ENCODE data around the gene ST6GALNAC6.

ST6GALNAC6 gene

GRCh38 chr9:127858041-127858512 lies 41.3 kb downstream of the ST6GALNAC6 start:
- H3K4me1 ChIP-seq (ENCODE audit: control insufficient read depth in 5 of 5, insufficient read depth in 5 of 5, low read length in 5 of 5) = peaks cover 20 to 93% (median 80%) of the 10 kb centered on the region in 5 donors
- peak overlapping the region in 1 of 5 donors; percentile 30 for H3K9ac ChIP-seq (ENCODE audit: low read length in 5 of 5)
- H3K27ac ChIP-seq (ENCODE audit: low read depth, low read length) = peak overlapping the region; percentile 90
- no peaks in the 10 kb centered on the region for H3K27me3 ChIP-seq (ENCODE audit: control insufficient read depth in 5 of 5, insufficient read depth in 4 of 5, low read length in 5 of 5)
- no peaks in the 10 kb centered on the region for H3K9me3 ChIP-seq (ENCODE audit: control insufficient read depth in 5 of 5, low read length in 5 of 5)
- peak overlapping the region in 2 of 5 donors; percentile 26 to 39 for H3K4me3 ChIP-seq (ENCODE audit: low read depth in 1 of 5, low read length in 5 of 5)
- H3K36me3 ChIP-seq (ENCODE audit: control insufficient read depth in 5 of 5, insufficient read depth in 5 of 5, low read length in 5 of 5) = no peaks in the 10 kb centered on the region

GRCh38 chr9:127857278-127857677 lies 42.1 kb downstream of the ST6GALNAC6 start:
- Histone ChIP-seq H3K9ac (ENCODE audit: low read length in 5 of 5) (peak overlapping the region in 1 of 5 donors; percentile 30), H3K4me3 (ENCODE audit: low read depth in 1 of 5, low read length in 5 of 5) (peak overlapping the region in 1 of 5 donors; percentile 39), H3K27ac (ENCODE audit: low read depth, low read length) (peak overlapping the region; percentile 90), H3K4me1 (ENCODE audit: control insufficient read depth in 5 of 5, insufficient read depth in 5 of 5, low read length in 5 of 5) (peaks cover 17 to 93% (median 81%) of the 10 kb centered on the region in 5 donors), H3K36me3 (ENCODE audit: control insufficient read depth in 5 of 5, insufficient read depth in 5 of 5, low read length in 5 of 5) (peaks cover 0 to 5% (median 0%) of the 10 kb centered on the region in 5 donors), H3K9me3 (ENCODE audit: control insufficient read depth in 5 of 5, low read length in 5 of 5) (no peaks in the 10 kb centered on the region), H3K27me3 (ENCODE audit: control insufficient read depth in 5 of 5, insufficient read depth in 4 of 5, low read length in 5 of 5) (no peaks in the 10 kb centered on the region)

GRCh38 chr9:127856729-127857116 lies 42.7 kb downstream of the ST6GALNAC6 start:
- Histone ChIP-seq H3K4me3 (ENCODE audit: low read depth in 1 of 5, low read length in 5 of 5) (no peak overlapping the region), H3K9ac (ENCODE audit: low read length in 5 of 5) (no peak overlapping the region), H3K27ac (ENCODE audit: low read depth, low read length) (peak overlapping the region; percentile 90), H3K9me3 (ENCODE audit: control insufficient read depth in 5 of 5, low read length in 5 of 5) (no peaks in the 10 kb centered on the region), H3K36me3 (ENCODE audit: control insufficient read depth in 5 of 5, insufficient read depth in 5 of 5, low read length in 5 of 5) (peaks cover 0 to 9% (median 0%) of the 10 kb centered on the region in 5 donors), H3K4me1 (ENCODE audit: control insufficient read depth in 5 of 5, insufficient read depth in 5 of 5, low read length in 5 of 5) (peaks cover 14 to 92% (median 80%) of the 10 kb centered on the region in 5 donors), H3K27me3 (ENCODE audit: control insufficient read depth in 5 of 5, insufficient read depth in 4 of 5, low read length in 5 of 5) (no peaks in the 10 kb centered on the region)

GRCh38 chr9:127856094-127856728 lies 43.2 kb downstream of the ST6GALNAC6 start:
- H3K9ac ChIP-seq (ENCODE audit: low read length in 5 of 5) = peak overlapping the region in 1 of 5 donors; percentile 40

GRCh38 chr9:127855522-127855921 lies 43.9 kb downstream of the ST6GALNAC6 start:
- H3K4me1 ChIP-seq (ENCODE audit: control insufficient read depth in 5 of 5, insufficient read depth in 5 of 5, low read length in 5 of 5) = peaks cover 11 to 84% (median 74%) of the 10 kb centered on the region in 5 donors
- no peak overlapping the region for H3K4me3 ChIP-seq (ENCODE audit: low read depth in 1 of 5, low read length in 5 of 5)
- peak overlapping the region; percentile 90 for H3K27ac ChIP-seq (ENCODE audit: low read depth, low read length)
- peaks cover 0 to 9% (median under 1%) of the 10 kb centered on the region in 5 donors for H3K36me3 ChIP-seq (ENCODE audit: control insufficient read depth in 5 of 5, insufficient read depth in 5 of 5, low read length in 5 of 5)
- no peaks in the 10 kb centered on the region for H3K9me3 ChIP-seq (ENCODE audit: control insufficient read depth in 5 of 5, low read length in 5 of 5)
- peak overlapping the region in 2 of 5 donors; percentile 26 to 40 for H3K9ac ChIP-seq (ENCODE audit: low read length in 5 of 5)
- no peaks in the 10 kb centered on the region for H3K27me3 ChIP-seq (ENCODE audit: control insufficient read depth in 5 of 5, insufficient read depth in 4 of 5, low read length in 5 of 5)

More at GRCh38 chr9:127856094-127856728, 43.2 kb downstream of the ST6GALNAC6 start:
- Histone ChIP-seq H3K27ac (ENCODE audit: low read depth, low read length) (peak overlapping the region; percentile 90), H3K4me3 (ENCODE audit: low read depth in 1 of 5, low read length in 5 of 5) (no peak overlapping the region), H3K27me3 (ENCODE audit: control insufficient read depth in 5 of 5, insufficient read depth in 4 of 5, low read length in 5 of 5) (no peaks in the 10 kb centered on the region), H3K4me1 (ENCODE audit: control insufficient read depth in 5 of 5, insufficient read depth in 5 of 5, low read length in 5 of 5) (peaks cover 11 to 87% (median 75%) of the 10 kb centered on the region in 5 donors), H3K9me3 (ENCODE audit: control insufficient read depth in 5 of 5, low read length in 5 of 5) (no peaks in the 10 kb centered on the region), H3K36me3 (ENCODE audit: control insufficient read depth in 5 of 5, insufficient read depth in 5 of 5, low read length in 5 of 5) (peaks cover 0 to 9% (median 0%) of the 10 kb centered on the region in 5 donors)

- Histone ChIP-seq H3K4me1 (ENCODE audit: control insufficient read depth in 5 of 5, insufficient read depth in 5 of 5, low read length in 5 of 5) (peaks cover 7 to 84% (median 74%) of the 10 kb centered on the region in 5 donors), H3K27me3 (ENCODE audit: control insufficient read depth in 5 of 5, insufficient read depth in 4 of 5, low read length in 5 of 5) (no peaks in the 10 kb centered on the region), H3K36me3 (ENCODE audit: control insufficient read depth in 5 of 5, insufficient read depth in 5 of 5, low read length in 5 of 5) (peaks cover 0 to 14% (median 5%) of the 10 kb centered on the region in 5 donors), H3K9me3 (ENCODE audit: control insufficient read depth in 5 of 5, low read length in 5 of 5) (no peaks in the 10 kb centered on the region), H3K9ac (ENCODE audit: low read length in 5 of 5) (peak overlapping the region in 1 of 5 donors; percentile 56), H3K4me3 (ENCODE audit: low read depth in 1 of 5, low read length in 5 of 5) (peak overlapping the region in 3 of 5 donors; percentile 22 to 87 (median 47)), H3K27ac (ENCODE audit: low read depth, low read length) (peak overlapping the region; percentile 90)
Observed at GRCh38 chr9:127854960-127855359, 44.4 kb downstream of the ST6GALNAC6 start.

- Histone ChIP-seq H3K9me3 (ENCODE audit: control insufficient read depth in 5 of 5, low read length in 5 of 5) (peaks cover 0 to 4% (median 3%) of the 10 kb centered on the region in 5 donors), H3K4me3 (ENCODE audit: low read depth in 1 of 5, low read length in 5 of 5) (peak within 1 kb of the TSS; percentile 77 to 96 (median 87)), H3K27ac (ENCODE audit: low read depth, low read length) (peak within 1 kb of the TSS; percentile 90), H3K9ac (ENCODE audit: low read length in 5 of 5) (peak within 1 kb of the TSS; percentile 42 to 89 (median 87)), H3K36me3 (ENCODE audit: control insufficient read depth in 5 of 5, insufficient read depth in 5 of 5, low read length in 5 of 5) (peaks cover 0 to 19% (median 5%) of the 10 kb centered on the region in 5 donors), H3K4me1 (ENCODE audit: control insufficient read depth in 5 of 5, insufficient read depth in 5 of 5, low read length in 5 of 5) (peaks cover 7 to 89% (median 79%) of the 10 kb centered on the region in 5 donors), H3K27me3 (ENCODE audit: control insufficient read depth in 5 of 5, insufficient read depth in 4 of 5, low read length in 5 of 5) (no peaks in the 10 kb centered on the region)
Observed at GRCh38 chr9:127854184-127854806, 45.1 kb downstream of the ST6GALNAC6 start, which contains the start of gene ENG. Gene ENG (minus strand): TSS chr9:127854658. CDS start chr9:127854355, 303 bp downstream.

GRCh38 chr9:127853312-127854183 lies 45.9 kb downstream of the ST6GALNAC6 start:
- Histone ChIP-seq H3K36me3 (ENCODE audit: control insufficient read depth in 5 of 5, insufficient read depth in 5 of 5, low read length in 5 of 5) (peaks cover 0 to 23% (median 5%) of the 10 kb centered on the region in 5 donors), H3K27me3 (ENCODE audit: control insufficient read depth in 5 of 5, insufficient read depth in 4 of 5, low read length in 5 of 5) (no peaks in the 10 kb centered on the region), H3K4me1 (ENCODE audit: control insufficient read depth in 5 of 5, insufficient read depth in 5 of 5, low read length in 5 of 5) (peaks cover 6 to 88% (median 72%) of the 10 kb centered on the region in 5 donors), H3K9me3 (ENCODE audit: control insufficient read depth in 5 of 5, low read length in 5 of 5) (peaks cover 0 to 8% (median 7%) of the 10 kb centered on the region in 5 donors), H3K27ac (ENCODE audit: low read depth, low read length) (peak overlapping the region; percentile 90), H3K9ac (ENCODE audit: low read length in 5 of 5) (peak overlapping the region; percentile 42 to 89 (median 87)), H3K4me3 (ENCODE audit: low read depth in 1 of 5, low read length in 5 of 5) (peak overlapping the region; percentile 77 to 96 (median 87))

- Histone ChIP-seq H3K27me3 (ENCODE audit: control insufficient read depth in 5 of 5, insufficient read depth in 4 of 5, low read length in 5 of 5) (no peaks in the 10 kb centered on the region), H3K36me3 (ENCODE audit: control insufficient read depth in 5 of 5, insufficient read depth in 5 of 5, low read length in 5 of 5) (peaks cover 0 to 26% (median 5%) of the 10 kb centered on the region in 5 donors), H3K9ac (ENCODE audit: low read length in 5 of 5) (peak overlapping the region in 4 of 5 donors; percentile 83 to 89 (median 88)), H3K4me1 (ENCODE audit: control insufficient read depth in 5 of 5, insufficient read depth in 5 of 5, low read length in 5 of 5) (peaks cover 6 to 88% (median 64%) of the 10 kb centered on the region in 5 donors), H3K4me3 (ENCODE audit: low read depth in 1 of 5, low read length in 5 of 5) (peak overlapping the region; percentile 77 to 96 (median 87)), H3K9me3 (ENCODE audit: control insufficient read depth in 5 of 5, low read length in 5 of 5) (peaks cover 0 to 8% (median 7%) of the 10 kb centered on the region in 5 donors), H3K27ac (ENCODE audit: low read depth, low read length) (peak overlapping the region; percentile 90)
Observed at GRCh38 chr9:127852829-127853228, 46.6 kb downstream of the ST6GALNAC6 start.

All from subcutaneous abdominal adipose tissue (tissue), 5 donors.